ENCODE results near the gene PPP1R9A.

Gene PPP1R9A

DNA sequence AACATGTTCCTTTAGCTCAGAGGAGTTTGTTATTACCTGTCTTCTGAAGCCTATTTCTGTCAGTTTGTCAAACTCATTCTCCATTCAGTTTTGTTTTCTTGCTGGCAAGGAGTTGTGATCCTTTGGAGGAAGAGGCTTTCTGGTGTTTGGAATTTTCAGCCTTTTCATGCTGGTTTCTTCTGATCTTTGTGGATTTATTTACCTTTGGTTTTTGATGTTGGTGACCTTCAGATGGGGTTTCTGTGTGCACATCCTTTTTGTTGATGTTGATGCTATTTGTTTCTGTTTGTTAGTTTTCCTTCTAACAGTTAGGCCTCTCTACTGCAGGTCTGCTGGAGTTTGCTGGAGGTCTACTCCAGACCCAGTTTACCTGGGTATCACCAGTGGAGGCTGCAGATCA is 118.6 kb downstream of the PPP1R9A start:
- H3K27me3 ChIP-seq (ENCODE audit: control insufficient read depth, insufficient read depth, low read length, poor library complexity, severe bottlenecking), result no peaks in the 10 kb centered on the region
- H3K27ac ChIP-seq (ENCODE audit: insufficient read depth, low read depth, low read length, poor library complexity, severe bottlenecking), result no peak overlapping the region
- no peaks in the 10 kb centered on the region for H3K4me1 ChIP-seq (ENCODE audit: control insufficient read depth, insufficient read depth, low read length)
- no peak overlapping the region for H3K4me3 ChIP-seq (ENCODE audit: insufficient read depth, low read depth, low read length)
- H3K36me3 ChIP-seq (ENCODE audit: control insufficient read depth, insufficient read depth, low read length), result no peaks in the 10 kb centered on the region
- no peaks in the 10 kb centered on the region for H3K9me3 ChIP-seq (ENCODE audit: control insufficient read depth, low read length)

GRCh38 chr7:95026421-95027072 is 119.2 kb downstream of the PPP1R9A start:
- 74 to 76% methylated on average over 6 of the region's 6 CpGs for WGBS, 2 experiments
- no peak overlapping the region for H3K27ac ChIP-seq (ENCODE audit: insufficient read depth, low read depth, low read length, poor library complexity, severe bottlenecking)

GRCh38 chr7:95027234-95027872 is 120.0 kb downstream of the PPP1R9A start:
- H3K27ac ChIP-seq (ENCODE audit: insufficient read depth, low read depth, low read length, poor library complexity, severe bottlenecking), result no peak overlapping the region
- H3K4me1 ChIP-seq (ENCODE audit: control insufficient read depth, insufficient read depth, low read length), result no peaks in the 10 kb centered on the region
- H3K9me3 ChIP-seq (ENCODE audit: control insufficient read depth, low read length), result no peaks in the 10 kb centered on the region
- no peak overlapping the region for H3K4me3 ChIP-seq (ENCODE audit: insufficient read depth, low read depth, low read length)
- no peaks in the 10 kb centered on the region for H3K36me3 ChIP-seq (ENCODE audit: control insufficient read depth, insufficient read depth, low read length)
- no peaks in the 10 kb centered on the region for H3K27me3 ChIP-seq (ENCODE audit: control insufficient read depth, insufficient read depth, low read length, poor library complexity, severe bottlenecking)
- WGBS, 2 experiments, result 94 to 95% methylated on average over 9 to 11 of the region's 11 CpGs

More at GRCh38 chr7:95026421-95027072, 119.2 kb downstream of the PPP1R9A start:
- Histone ChIP-seq H3K4me3 (ENCODE audit: insufficient read depth, low read depth, low read length) (no peak overlapping the region), H3K4me1 (ENCODE audit: control insufficient read depth, insufficient read depth, low read length) (no peaks in the 10 kb centered on the region), H3K27me3 (ENCODE audit: control insufficient read depth, insufficient read depth, low read length, poor library complexity, severe bottlenecking) (no peaks in the 10 kb centered on the region), H3K36me3 (ENCODE audit: control insufficient read depth, insufficient read depth, low read length) (no peaks in the 10 kb centered on the region), H3K9me3 (ENCODE audit: control insufficient read depth, low read length) (no peaks in the 10 kb centered on the region)

GRCh38 chr7:95028683-95029082 is 121.3 kb downstream of the PPP1R9A start:
- Histone ChIP-seq H3K36me3 (ENCODE audit: control insufficient read depth, insufficient read depth, low read length) (no peaks in the 10 kb centered on the region), H3K27ac (ENCODE audit: insufficient read depth, low read depth, low read length, poor library complexity, severe bottlenecking) (no peak overlapping the region), H3K9me3 (ENCODE audit: control insufficient read depth, low read length) (no peaks in the 10 kb centered on the region), H3K4me1 (ENCODE audit: control insufficient read depth, insufficient read depth, low read length) (no peaks in the 10 kb centered on the region), H3K27me3 (ENCODE audit: control insufficient read depth, insufficient read depth, low read length, poor library complexity, severe bottlenecking) (no peaks in the 10 kb centered on the region), H3K4me3 (ENCODE audit: insufficient read depth, low read depth, low read length) (no peak overlapping the region)
- WGBS, 2 experiments, result 100% methylated on average over 1 of the region's 1 CpG; no CpG with 5 or more reads in 1 of the 2 experiments

DNA sequence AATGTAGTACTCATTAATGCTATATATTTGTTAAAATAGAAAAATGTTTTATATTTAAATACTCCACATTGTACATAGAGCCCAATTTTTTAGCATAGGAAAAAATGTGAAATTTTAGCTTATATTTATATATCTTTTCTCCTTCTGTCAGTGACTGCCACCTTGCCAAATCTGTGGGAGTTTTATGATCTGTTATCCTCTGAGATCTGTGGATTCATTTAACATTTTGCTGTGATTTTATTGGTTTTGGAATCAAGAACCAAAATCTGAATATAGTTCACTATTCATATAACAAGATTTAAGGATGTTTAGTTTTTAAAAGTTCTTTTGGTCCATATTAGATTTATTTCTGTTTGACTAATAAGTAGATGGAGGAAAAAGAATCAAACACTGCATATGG is 127.9 kb downstream of the PPP1R9A start:
- Histone ChIP-seq H3K27me3 (ENCODE audit: control insufficient read depth, insufficient read depth, low read length, poor library complexity, severe bottlenecking) (no peaks in the 10 kb centered on the region), H3K27ac (ENCODE audit: insufficient read depth, low read depth, low read length, poor library complexity, severe bottlenecking) (no peak overlapping the region), H3K9me3 (ENCODE audit: control insufficient read depth, low read length) (no peaks in the 10 kb centered on the region), H3K4me1 (ENCODE audit: control insufficient read depth, insufficient read depth, low read length) (no peaks in the 10 kb centered on the region), H3K36me3 (ENCODE audit: control insufficient read depth, insufficient read depth, low read length) (no peaks in the 10 kb centered on the region), H3K4me3 (ENCODE audit: insufficient read depth, low read depth, low read length) (no peak overlapping the region)

DNA sequence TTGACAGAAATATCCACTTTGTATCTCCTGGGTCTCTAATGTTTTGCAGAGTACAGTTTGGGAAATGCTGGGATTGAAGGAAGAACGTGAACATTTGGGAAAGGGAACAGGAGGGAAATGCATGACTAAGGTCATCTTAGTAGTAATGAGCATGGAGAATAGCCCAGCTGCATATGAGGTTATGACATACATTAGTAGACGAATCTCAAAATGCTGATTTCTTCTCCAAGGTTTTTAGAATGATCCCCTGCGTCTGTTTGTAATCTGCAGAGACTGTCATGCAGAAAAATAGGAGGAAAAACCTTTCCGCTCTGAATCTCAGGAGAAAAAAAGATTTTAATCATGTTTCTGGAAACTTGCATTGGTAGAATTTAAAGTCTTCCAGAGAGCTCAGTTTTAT is 133.6 kb downstream of the PPP1R9A start:
- Histone ChIP-seq H3K9me3 (ENCODE audit: control insufficient read depth, low read length) (no peaks in the 10 kb centered on the region), H3K4me1 (ENCODE audit: control insufficient read depth, insufficient read depth, low read length) (no peaks in the 10 kb centered on the region), H3K27me3 (ENCODE audit: control insufficient read depth, insufficient read depth, low read length, poor library complexity, severe bottlenecking) (no peaks in the 10 kb centered on the region), H3K4me3 (ENCODE audit: insufficient read depth, low read depth, low read length) (no peak overlapping the region), H3K27ac (ENCODE audit: insufficient read depth, low read depth, low read length, poor library complexity, severe bottlenecking) (no peak overlapping the region), H3K36me3 (ENCODE audit: control insufficient read depth, insufficient read depth, low read length) (no peaks in the 10 kb centered on the region)
- 91 to 95% methylated on average over 4 of the region's 4 CpGs for WGBS, 2 experiments

DNA sequence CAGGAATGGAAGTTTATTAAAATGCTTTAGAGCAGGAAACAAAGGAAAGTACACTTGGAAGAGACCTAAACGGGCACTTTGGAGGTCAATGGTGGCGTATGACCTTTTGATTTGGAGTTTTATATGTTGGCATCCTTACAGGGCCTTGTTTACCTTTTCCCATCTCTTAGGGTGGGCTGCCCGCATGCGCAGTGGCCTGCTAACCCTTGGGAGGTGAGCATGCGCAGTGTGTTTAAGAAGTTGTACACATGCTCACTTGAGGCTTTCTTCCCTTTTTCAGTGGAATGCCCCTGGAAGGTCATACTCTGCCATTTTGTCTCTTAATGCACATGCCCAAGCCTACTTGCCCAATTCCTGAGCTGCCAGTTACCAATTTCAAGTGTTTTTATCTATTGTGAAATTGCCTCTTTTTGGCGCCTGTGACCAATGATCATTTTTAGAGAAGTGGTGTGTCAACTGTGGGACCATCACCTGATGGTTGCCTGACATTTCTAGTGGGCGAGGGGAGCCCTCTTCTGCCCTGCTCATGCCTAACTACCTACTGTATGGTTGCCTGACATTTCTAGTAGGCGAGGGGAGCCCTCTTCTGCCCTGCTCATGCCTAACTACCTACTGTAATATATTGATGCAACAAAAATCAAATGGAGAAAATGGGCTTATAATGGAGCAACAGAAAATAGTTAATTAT is 138.0 kb downstream of the PPP1R9A start:
- WGBS, 2 experiments, result 91 to 98% methylated on average over 7 of the region's 8 CpGs
- H3K27ac ChIP-seq (ENCODE audit: insufficient read depth, low read depth, low read length, poor library complexity, severe bottlenecking), result no peak overlapping the region
- no peaks in the 10 kb centered on the region for H3K36me3 ChIP-seq (ENCODE audit: control insufficient read depth, insufficient read depth, low read length)
- peaks cover 6% of the 10 kb centered on the region for H3K4me1 ChIP-seq (ENCODE audit: control insufficient read depth, insufficient read depth, low read length)
- no peaks in the 10 kb centered on the region for H3K9me3 ChIP-seq (ENCODE audit: control insufficient read depth, low read length)
- no peaks in the 10 kb centered on the region for H3K27me3 ChIP-seq (ENCODE audit: control insufficient read depth, insufficient read depth, low read length, poor library complexity, severe bottlenecking)
- no peak overlapping the region for H3K4me3 ChIP-seq (ENCODE audit: insufficient read depth, low read depth, low read length)

- Histone ChIP-seq H3K27ac (ENCODE audit: insufficient read depth, low read depth, low read length, poor library complexity, severe bottlenecking) (peak overlapping the region; percentile 64), H3K27me3 (ENCODE audit: control insufficient read depth, insufficient read depth, low read length, poor library complexity, severe bottlenecking) (no peaks in the 10 kb centered on the region), H3K4me1 (ENCODE audit: control insufficient read depth, insufficient read depth, low read length) (peaks cover 6% of the 10 kb centered on the region), H3K36me3 (ENCODE audit: control insufficient read depth, insufficient read depth, low read length) (no peaks in the 10 kb centered on the region), H3K9me3 (ENCODE audit: control insufficient read depth, low read length) (no peaks in the 10 kb centered on the region), H3K4me3 (ENCODE audit: insufficient read depth, low read depth, low read length) (no peak overlapping the region)
- WGBS, 2 experiments, result 70 to 71% methylated on average over 5 to 6 of the region's 7 CpGs
These were observed 139.3 kb downstream of the PPP1R9A start for GRCh38 chr7:95046494-95047240.

- Histone ChIP-seq H3K36me3 (ENCODE audit: control insufficient read depth, insufficient read depth, low read length) (no peaks in the 10 kb centered on the region), H3K4me1 (ENCODE audit: control insufficient read depth, insufficient read depth, low read length) (peaks cover 6% of the 10 kb centered on the region), H3K27ac (ENCODE audit: insufficient read depth, low read depth, low read length, poor library complexity, severe bottlenecking) (no peak overlapping the region), H3K9me3 (ENCODE audit: control insufficient read depth, low read length) (no peaks in the 10 kb centered on the region), H3K4me3 (ENCODE audit: insufficient read depth, low read depth, low read length) (no peak overlapping the region), H3K27me3 (ENCODE audit: control insufficient read depth, insufficient read depth, low read length, poor library complexity, severe bottlenecking) (no peaks in the 10 kb centered on the region)
These were observed 139.9 kb downstream of the PPP1R9A start for GRCh38 chr7:95047291-95047690.

DNA sequence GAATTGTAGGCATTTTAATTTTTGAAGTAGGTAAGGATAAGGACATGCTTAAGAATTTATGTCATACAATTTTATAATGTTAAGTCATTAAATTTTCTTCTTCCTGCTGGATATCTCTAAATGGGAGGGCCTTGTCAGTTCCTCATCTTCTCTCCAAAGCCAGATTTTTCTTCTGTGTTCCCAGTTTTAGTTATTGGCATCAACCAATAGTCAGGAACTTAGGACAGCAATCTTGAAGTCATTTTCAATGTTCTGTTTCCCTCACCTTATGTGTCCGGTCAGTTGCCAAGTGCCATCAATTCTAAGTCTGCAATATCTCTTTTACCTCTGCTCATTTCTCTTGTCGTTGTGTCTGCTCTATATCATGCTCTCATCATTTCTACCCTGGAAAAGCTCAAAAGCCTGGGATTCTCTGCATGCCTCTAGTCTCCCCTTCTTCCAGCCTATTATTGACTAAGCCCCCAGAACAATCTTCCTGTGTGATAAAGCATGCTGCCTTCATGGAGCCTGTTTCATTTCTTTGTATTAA is 145.2 kb downstream of the PPP1R9A start:
- H3K9me3 ChIP-seq (ENCODE audit: control insufficient read depth, low read length), result no peaks in the 10 kb centered on the region
- H3K27me3 ChIP-seq (ENCODE audit: control insufficient read depth, insufficient read depth, low read length, poor library complexity, severe bottlenecking), result no peaks in the 10 kb centered on the region
- H3K27ac ChIP-seq (ENCODE audit: insufficient read depth, low read depth, low read length, poor library complexity, severe bottlenecking), result no peak overlapping the region
- no peak overlapping the region for H3K4me3 ChIP-seq (ENCODE audit: insufficient read depth, low read depth, low read length)
- H3K36me3 ChIP-seq (ENCODE audit: control insufficient read depth, insufficient read depth, low read length), result no peaks in the 10 kb centered on the region
- no peaks in the 10 kb centered on the region for H3K4me1 ChIP-seq (ENCODE audit: control insufficient read depth, insufficient read depth, low read length)
- 90 to 93% methylated on average over 2 of the region's 2 CpGs for WGBS, 2 experiments

All from ectodermal cell (in vitro differentiated cells).